Peyer's patch (tissue), 4 donors: ENCODE data around the gene TMEM87B.

ENCODE experiments used
- POLR2A ChIP-seq, 2 donors: fragments of 450-650 bp; IDR thresholded peaks; one replicate each; pipeline ENCODE4 v1.5.1; 2017; ENCODE audit warnings: antibody characterized with exemption in 2 of 2, mild to moderate bottlenecking in 2 of 2, moderate library complexity in 2 of 2
- TF ChIP-seq, protein P1 (sequence below), 6 experiments: fragments of 450-650 bp in 4 of 6; fragments of 200-600 bp in 2 of 6; sonication (generic) in 1 of 6; IDR thresholded peaks; one replicate each; pipeline ENCODE4 v1.5.1; 2017 to 2019; ENCODE audit warnings: antibody characterized with exemption in 6 of 6, mild to moderate bottlenecking in 3 of 6, moderate library complexity in 1 of 6

DNA sequence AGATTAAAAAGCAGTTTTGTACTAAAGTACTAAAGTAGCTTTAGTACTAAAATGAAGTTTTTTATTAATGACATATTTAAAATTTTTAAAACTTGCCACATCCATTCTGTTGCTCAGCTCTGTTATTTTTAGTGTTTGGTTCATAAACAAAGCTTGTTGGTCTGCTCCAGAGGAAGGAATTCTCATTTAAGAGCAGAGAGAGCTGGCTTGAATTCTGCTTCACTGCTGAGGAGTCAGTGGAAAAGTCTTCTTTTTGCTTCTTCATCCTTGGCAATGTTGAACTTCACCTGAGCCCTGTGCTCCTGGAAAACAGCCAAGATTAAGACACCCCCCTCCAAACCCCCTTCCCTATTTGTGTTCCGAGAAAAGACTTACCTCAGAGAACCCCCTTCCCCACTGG, 40.6 kb downstream of the TMEM87B start:
- TF ChIP-seq, protein P1, sequence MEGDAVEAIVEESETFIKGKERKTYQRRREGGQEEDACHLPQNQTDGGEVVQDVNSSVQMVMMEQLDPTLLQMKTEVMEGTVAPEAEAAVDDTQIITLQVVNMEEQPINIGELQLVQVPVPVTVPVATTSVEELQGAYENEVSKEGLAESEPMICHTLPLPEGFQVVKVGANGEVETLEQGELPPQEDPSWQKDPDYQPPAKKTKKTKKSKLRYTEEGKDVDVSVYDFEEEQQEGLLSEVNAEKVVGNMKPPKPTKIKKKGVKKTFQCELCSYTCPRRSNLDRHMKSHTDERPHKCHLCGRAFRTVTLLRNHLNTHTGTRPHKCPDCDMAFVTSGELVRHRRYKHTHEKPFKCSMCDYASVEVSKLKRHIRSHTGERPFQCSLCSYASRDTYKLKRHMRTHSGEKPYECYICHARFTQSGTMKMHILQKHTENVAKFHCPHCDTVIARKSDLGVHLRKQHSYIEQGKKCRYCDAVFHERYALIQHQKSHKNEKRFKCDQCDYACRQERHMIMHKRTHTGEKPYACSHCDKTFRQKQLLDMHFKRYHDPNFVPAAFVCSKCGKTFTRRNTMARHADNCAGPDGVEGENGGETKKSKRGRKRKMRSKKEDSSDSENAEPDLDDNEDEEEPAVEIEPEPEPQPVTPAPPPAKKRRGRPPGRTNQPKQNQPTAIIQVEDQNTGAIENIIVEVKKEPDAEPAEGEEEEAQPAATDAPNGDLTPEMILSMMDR (IDR thresholded peaks at IDR 0.05), result no peak
- TF ChIP-seq POLR2A (IDR thresholded peaks at IDR 0.05), result no peak
